GM12891 (cell line): Measurements from ENCODE around the gene PCK1.

Experiments
- PAX5 ChIP-seq: IDR thresholded peaks from 2 replicates; pipeline ENCODE4 v1.6.1; 2011; ENCODE audit warnings: low read length, moderate library complexity, mild to moderate bottlenecking; ENCODE audit not compliant: insufficient read depth, severe bottlenecking
- POLR2A ChIP-seq: IDR thresholded peaks from 2 replicates; pipeline ENCODE4 v1.6.1; 2011; ENCODE audit warnings: low read depth, low read length, control low read depth
- POLR2AphosphoS5 ChIP-seq: IDR thresholded peaks from 2 replicates; pipeline ENCODE4 v1.6.1; 2011; ENCODE audit warnings: low read depth, low read length, control low read depth
- POU2F2 ChIP-seq: IDR thresholded peaks from 2 replicates; pipeline ENCODE4 v1.6.1; 2011; ENCODE audit warnings: low read depth, mild to moderate bottlenecking, control low read depth, low read length, moderate library complexity
- SPI1 ChIP-seq: IDR thresholded peaks from 2 replicates; pipeline ENCODE4 v1.6.1; 2011; ENCODE audit warnings: low read depth, low read length, control low read depth
- TAF1 ChIP-seq: IDR thresholded peaks from 2 replicates; pipeline ENCODE4 v1.6.1; 2011; ENCODE audit warnings: low read depth, low read length, control low read depth

DNA sequence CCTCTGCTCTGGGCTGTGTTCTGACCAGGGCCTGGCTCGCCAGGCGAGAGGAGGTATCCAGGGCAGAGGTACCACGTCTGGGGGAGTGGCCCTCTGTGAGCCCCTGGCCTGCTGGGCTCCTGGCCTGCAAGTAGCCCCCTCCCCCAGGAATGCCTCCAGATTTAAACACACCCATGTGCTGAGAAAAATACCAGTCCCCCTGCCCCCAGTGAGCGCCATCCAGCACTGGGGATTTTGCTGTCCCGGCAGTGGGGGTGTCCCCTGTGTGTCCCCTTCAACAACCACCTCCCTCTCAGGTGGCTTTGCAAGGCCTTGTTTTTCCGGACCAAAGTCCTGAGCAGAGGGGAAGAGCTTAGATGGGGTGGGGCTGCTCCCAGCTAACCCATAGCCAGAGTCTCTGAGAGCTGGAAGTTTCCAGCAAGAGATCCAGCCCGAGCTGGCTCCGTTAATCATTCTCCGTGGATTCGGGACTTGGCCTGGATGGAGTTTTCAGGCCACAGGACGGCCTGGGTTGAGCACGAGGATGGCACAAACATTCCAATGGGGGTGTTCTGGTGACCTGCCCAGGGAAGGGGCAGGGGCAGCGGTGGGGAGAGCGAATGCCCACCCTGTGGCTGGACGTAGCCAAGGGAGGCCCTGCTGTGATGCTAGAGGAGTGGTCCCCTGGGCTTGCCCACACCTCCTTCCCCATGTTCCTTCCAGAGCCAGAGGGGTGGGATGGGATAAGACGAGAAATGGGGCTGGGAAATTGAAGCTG, 29.0 kb downstream of the PCK1 start:
- no peak for TF ChIP-seq POLR2A
- no peak for TF ChIP-seq PAX5
- TF ChIP-seq TAF1 = no peak
- TF ChIP-seq SPI1 = no peak
- TF ChIP-seq POLR2AphosphoS5 = no peak
- TF ChIP-seq POU2F2 = no peak
